Ishikawa (cell line): ENCODE measurements around the gene PUS3.

Experiments used
- EP300 ChIP-seq: IDR thresholded peaks from 2 replicates; pipeline ENCODE4 v1.6.1; 2012; ENCODE audit warnings: borderline replicate concordance
- NFIC ChIP-seq: IDR thresholded peaks from 2 replicates; pipeline ENCODE4 v1.6.1; 2012
- RAD21 ChIP-seq: IDR thresholded peaks from 2 replicates; pipeline ENCODE4 v1.6.1; 2012; ENCODE audit warnings: low read depth
- TAF1 ChIP-seq: IDR thresholded peaks from 2 replicates; pipeline ENCODE4 v1.6.1; 2012; ENCODE audit warnings: low read depth, mild to moderate bottlenecking

- TF ChIP-seq EP300 (no peak), TAF1 (no peak), RAD21 (no peak), NFIC (no peak)
Measured at GRCh38 chr11:125902277-125902926, 604 bp downstream of the PUS3 start.
